Progenitor cell of endocrine pancreas (in vitro differentiated cells): ENCODE data around the gene IKZF1. TPM values are rescaled to one million over a fixed set of nuclear protein-coding genes. Genes with fewer than 3 reads are reported as not detected.

Experiments
- DNase-seq: peaks from one replicate; pipeline ENCODE4 v3.0.0; 2021; ENCODE audit warnings: low spot score; ENCODE audit not compliant: unreplicated experiment
- H3K27ac Mint-ChIP-seq: 2 replicates; pipeline ENCODE4 v1.8.0; 2021; ENCODE audit warnings: mild to moderate bottlenecking, moderate library complexity, mixed read lengths
- H3K27me3 Mint-ChIP-seq: 2 replicates; pipeline ENCODE4 v1.8.0; 2021; ENCODE audit warnings: mixed read lengths
- H3K36me3 Mint-ChIP-seq: 2 replicates; pipeline ENCODE4 v1.8.0; 2022; ENCODE audit warnings: mixed read lengths; ENCODE audit not compliant: insufficient read depth
- H3K4me1 Mint-ChIP-seq: 2 replicates; pipeline ENCODE4 v1.8.0; 2021; ENCODE audit warnings: low read depth, mixed read lengths
- H3K4me3 Mint-ChIP-seq: 2 replicates; pipeline ENCODE4 v1.8.0; 2021; ENCODE audit warnings: low read depth, mild to moderate bottlenecking, moderate library complexity, mixed read lengths
- H3K9me3 Mint-ChIP-seq: 2 replicates; pipeline ENCODE4 v1.8.0; 2021; ENCODE audit warnings: low read depth, mixed read lengths
- CTCF ChIP-seq: fragments of 200-600 bp; sonication (generic); IDR thresholded peaks from one replicate; pipeline ENCODE4 v1.5.0; 2021; ENCODE audit warnings: antibody characterized with exemption, mild to moderate bottlenecking; ENCODE audit not compliant: unreplicated experiment
- total RNA-seq: library from RNA; stranded (reverse); gene quantifications from 2 replicates; pipeline ENCODE4 v1.2.1, GENCODE V29; 2021

The IKZF1 gene
- total RNA-seq, 1 donor from 2014 or later, result 0.36 TPM

GRCh38 chr7:50362142-50362541, 57.6 kb downstream of the IKZF1 start:
- Mint-ChIP-seq H3K36me3 (no peaks in the 10 kb centered on the region), H3K4me3 (no peak overlapping the region), H3K27ac (no peak overlapping the region), H3K4me1 (no peaks in the 10 kb centered on the region), H3K9me3 (no peaks in the 10 kb centered on the region), H3K27me3 (peaks cover 25% of the 10 kb centered on the region)
- TF ChIP-seq CTCF, result no peak
- no peak for DNase-seq

- Mint-ChIP-seq H3K4me1 (no peaks in the 10 kb centered on the region), H3K4me3 (no peak overlapping the region), H3K27me3 (peaks cover 22% of the 10 kb centered on the region), H3K9me3 (no peaks in the 10 kb centered on the region), H3K27ac (no peak overlapping the region), H3K36me3 (no peaks in the 10 kb centered on the region)
- no peak for TF ChIP-seq CTCF
- no peak for DNase-seq
These were observed 58.3 kb downstream of the IKZF1 start for GRCh38 chr7:50362712-50363282.

GRCh38 chr7:50363327-50364060, 59.0 kb downstream of the IKZF1 start:
- no peaks in the 10 kb centered on the region for H3K4me1 Mint-ChIP-seq
- no peak for DNase-seq
- H3K9me3 Mint-ChIP-seq, result no peaks in the 10 kb centered on the region
- H3K27me3 Mint-ChIP-seq, result peaks cover 16% of the 10 kb centered on the region
- TF ChIP-seq CTCF, result no peak
- no peak overlapping the region for H3K4me3 Mint-ChIP-seq
- no peaks in the 10 kb centered on the region for H3K36me3 Mint-ChIP-seq
- H3K27ac Mint-ChIP-seq, result no peak overlapping the region

- Mint-ChIP-seq H3K9me3 (peaks cover 4% of the 10 kb centered on the region), H3K4me3 (no peak overlapping the region), H3K36me3 (no peaks in the 10 kb centered on the region), H3K27me3 (peaks cover 14% of the 10 kb centered on the region), H3K4me1 (no peaks in the 10 kb centered on the region), H3K27ac (no peak overlapping the region)
- TF ChIP-seq CTCF, result no peak
- no peak for DNase-seq
These were observed 60.1 kb downstream of the IKZF1 start for GRCh38 chr7:50364645-50365044.

- H3K9me3 Mint-ChIP-seq, result peaks cover 4% of the 10 kb centered on the region
- no peak overlapping the region for H3K27ac Mint-ChIP-seq
- DNase-seq, result no peak
- no peak for TF ChIP-seq CTCF
- no peak overlapping the region for H3K4me3 Mint-ChIP-seq
- no peaks in the 10 kb centered on the region for H3K36me3 Mint-ChIP-seq
- H3K4me1 Mint-ChIP-seq, result no peaks in the 10 kb centered on the region
- H3K27me3 Mint-ChIP-seq, result no peaks in the 10 kb centered on the region
These were observed 61.8 kb downstream of the IKZF1 start for GRCh38 chr7:50366311-50366710.
